ENCODE results near the gene MPC2. TPM values are rescaled to one million over a fixed set of nuclear protein-coding genes. Genes with fewer than 3 reads are reported as not detected.
"Not testable (repeated sequence)": the region's sequence is repeated elsewhere in the genome, so short reads cannot be mapped to it uniquely, and the experiment has no call there.

The MPC2 gene
- total RNA-seq, 1 donor from 2014 or later: 49.6 TPM

GRCh38 chr1:167933788-167934187 is 3.1 kb downstream of the MPC2 start:
- TF ChIP-seq CTCF (IDR thresholded peaks at IDR 0.05): no peak
- Histone ChIP-seq H3K36me3 (no peaks in the 10 kb centered on the region), H3K4me1 (peaks cover 25% of the 10 kb centered on the region), H3K4me3 (peak overlapping the region; percentile 86), H3K27me3 (ENCODE audit: low read depth) (no peaks in the 10 kb centered on the region), H3K27ac (peak overlapping the region; percentile 26), H3K9me3 (no peaks in the 10 kb centered on the region)
- no peak for ATAC-seq
- intact Hi-C loops (cut with DNase I): no loop called here
- DNase-seq: no peak

GRCh38 chr1:167929725-167930124 is 7.1 kb downstream of the MPC2 start:
- no peak overlapping the region for H3K27ac ChIP-seq
- H3K4me3 ChIP-seq: no peak overlapping the region
- intact Hi-C loops (cut with DNase I): no loop called here
- no peaks in the 10 kb centered on the region for H3K27me3 ChIP-seq (ENCODE audit: low read depth)
- no peaks in the 10 kb centered on the region for H3K36me3 ChIP-seq
- TF ChIP-seq CTCF (IDR thresholded peaks at IDR 0.05): no peak
- ATAC-seq: no peak
- H3K9me3 ChIP-seq: no peaks in the 10 kb centered on the region
- peaks cover 10% of the 10 kb centered on the region for H3K4me1 ChIP-seq
- DNase-seq: no peak

GRCh38 chr1:167928919-167929318 is 8.0 kb downstream of the MPC2 start:
- H3K4me1 ChIP-seq; H3K36me3 ChIP-seq; ATAC-seq; H3K27me3 ChIP-seq (ENCODE audit: low read depth); intact Hi-C loops (cut with DNase I); DNase-seq; H3K9me3 ChIP-seq; H3K27ac ChIP-seq; H3K4me3 ChIP-seq: not testable (repeated sequence)

- Histone ChIP-seq H3K4me3 (no peak overlapping the region), H3K4me1 (no peaks in the 10 kb centered on the region), H3K27me3 (ENCODE audit: low read depth) (no peaks in the 10 kb centered on the region), H3K36me3 (no peaks in the 10 kb centered on the region), H3K9me3 (no peaks in the 10 kb centered on the region), H3K27ac (no peak overlapping the region)
- intact Hi-C loops (cut with DNase I): no loop called here
- no peak for TF ChIP-seq CTCF (IDR thresholded peaks at IDR 0.05)
- DNase-seq: no peak
- ATAC-seq: no peak
Measured at GRCh38 chr1:167928457-167928852, 8.4 kb downstream of the MPC2 start.

- Histone ChIP-seq H3K4me1 (no peaks in the 10 kb centered on the region), H3K36me3 (peaks cover 5% of the 10 kb centered on the region), H3K27me3 (ENCODE audit: low read depth) (no peaks in the 10 kb centered on the region), H3K27ac (no peak overlapping the region), H3K4me3 (no peak overlapping the region), H3K9me3 (no peaks in the 10 kb centered on the region)
- TF ChIP-seq CTCF (IDR thresholded peaks at IDR 0.05): no peak
- intact Hi-C loops (cut with DNase I): no loop called here
- ATAC-seq (no peak), DNase-seq (no peak)
Measured at GRCh38 chr1:167927046-167927754, 9.7 kb downstream of the MPC2 start.

GRCh38 chr1:167926486-167926997 is 10.3 kb downstream of the MPC2 start:
- Histone ChIP-seq H3K27me3 (ENCODE audit: low read depth) (no peaks in the 10 kb centered on the region), H3K4me1 (no peaks in the 10 kb centered on the region), H3K4me3 (no peak overlapping the region), H3K27ac (no peak overlapping the region), H3K9me3 (no peaks in the 10 kb centered on the region), H3K36me3 (peaks cover 5% of the 10 kb centered on the region)
- intact Hi-C loops (cut with DNase I): no loop called here
- ATAC-seq (no peak), DNase-seq (no peak)
- no peak for TF ChIP-seq CTCF (IDR thresholded peaks at IDR 0.05)

All from lower lobe of right lung (tissue), 2 donors.